ENCODE measurements around the gene PTGIS. TPM values are rescaled to one million over a fixed set of nuclear protein-coding genes. Genes with fewer than 3 reads are reported as not detected.

PTGIS gene
- total RNA-seq, 4 donors from 2014 or later: 75.3 to 169 (median 137) TPM

- no peaks in the 10 kb centered on the region for H3K27me3 ChIP-seq
- H3K4me1 ChIP-seq: peaks cover 0 to 65% (median 31%) of the 10 kb centered on the region in 3 donors
- no peaks in the 10 kb centered on the region for H3K36me3 ChIP-seq
- ATAC-seq: peak; percentile 34
- WGBS, 2 donors (ENCODE audit: low coverage in 1 of 2): 41 to 46% methylated on average over 5 to 11 of the region's 15 CpGs
- peaks cover 0 to 7% (median 0%) of the 10 kb centered on the region in 3 donors for H3K9me3 ChIP-seq
- H3K27ac ChIP-seq: peak overlapping the region; percentile 49 to 85 (median 77)
- peak; percentile 15 for TF ChIP-seq POLR2AphosphoS5 (IDR thresholded peaks at IDR 0.05)
- no peak for TF ChIP-seq POLR2A (IDR thresholded peaks at IDR 0.05)
- H3K4me3 ChIP-seq: no peak overlapping the region
Measured at GRCh38 chr20:49579874-49580812, 12.2 kb upstream of the PTGIS start.

GRCh38 chr20:49579195-49579594, 11.3 kb upstream of the PTGIS start:
- H3K36me3 ChIP-seq: no peaks in the 10 kb centered on the region
- no peak for ATAC-seq
- 91 to 94% methylated on average over 3 to 4 of the region's 4 CpGs for WGBS, 2 donors (ENCODE audit: low coverage in 1 of 2)
- no peaks in the 10 kb centered on the region for H3K27me3 ChIP-seq
- no peak overlapping the region for H3K4me3 ChIP-seq
- peak overlapping the region in 3 of 4 donors; percentile 75 to 85 (median 79) for H3K27ac ChIP-seq
- H3K4me1 ChIP-seq: peaks cover 0 to 58% (median 25%) of the 10 kb centered on the region in 3 donors
- peaks cover 0 to 7% (median 0%) of the 10 kb centered on the region in 3 donors for H3K9me3 ChIP-seq
- no peak for TF ChIP-seq POLR2AphosphoS5 (IDR thresholded peaks at IDR 0.05)
- no peak for TF ChIP-seq CTCF (IDR thresholded peaks at IDR 0.05)
- no peak for TF ChIP-seq EP300 (IDR thresholded peaks at IDR 0.05)
- TF ChIP-seq POLR2A (IDR thresholded peaks at IDR 0.05): no peak

- Histone ChIP-seq H3K9me3 (peaks cover 0 to 7% (median 0%) of the 10 kb centered on the region in 3 donors), H3K36me3 (no peaks in the 10 kb centered on the region), H3K4me3 (no peak overlapping the region), H3K27me3 (no peaks in the 10 kb centered on the region), H3K4me1 (peaks cover 0 to 56% (median 25%) of the 10 kb centered on the region in 3 donors), H3K27ac (peak overlapping the region in 3 of 4 donors; percentile 75 to 85 (median 79))
- WGBS, 2 donors (ENCODE audit: low coverage in 1 of 2): 85 to 100% methylated on average over 1 to 4 of the region's 4 CpGs
- no peak for TF ChIP-seq POLR2A (IDR thresholded peaks at IDR 0.05)
- TF ChIP-seq POLR2AphosphoS5 (IDR thresholded peaks at IDR 0.05): no peak
- no peak for TF ChIP-seq EP300 (IDR thresholded peaks at IDR 0.05)
- TF ChIP-seq CTCF (IDR thresholded peaks at IDR 0.05): no peak
- ATAC-seq: no peak
Measured at GRCh38 chr20:49578436-49578835, 10.5 kb upstream of the PTGIS start.

- ATAC-seq: peak; percentile 64
- Histone ChIP-seq H3K9me3 (no peaks in the 10 kb centered on the region), H3K27ac (peak overlapping the region; percentile 10 to 93 (median 86)), H3K36me3 (no peaks in the 10 kb centered on the region), H3K4me1 (peaks cover 0 to 48% (median 21%) of the 10 kb centered on the region in 3 donors), H3K4me3 (no peak overlapping the region), H3K27me3 (no peaks in the 10 kb centered on the region)
- TF ChIP-seq POLR2A (IDR thresholded peaks at IDR 0.05) (no peak), POLR2AphosphoS5 (IDR thresholded peaks at IDR 0.05) (peak; percentile 36), CTCF (IDR thresholded peaks at IDR 0.05) (no peak)
- WGBS, 2 donors (ENCODE audit: low coverage in 1 of 2): 40% methylated on average over 1 of the region's 5 CpGs; no CpG with 5 or more reads in 1 of the 2 donors
Measured at GRCh38 chr20:49575551-49576060, 7.7 kb upstream of the PTGIS start.

GRCh38 chr20:49573900-49574416, 6.0 kb upstream of the PTGIS start:
- Histone ChIP-seq H3K4me1 (peaks cover 0 to 47% (median 7%) of the 10 kb centered on the region in 3 donors), H3K27ac (peak overlapping the region in 3 of 4 donors; percentile 80 to 93 (median 88)), H3K4me3 (no peak overlapping the region), H3K9me3 (no peaks in the 10 kb centered on the region), H3K36me3 (no peaks in the 10 kb centered on the region), H3K27me3 (peaks cover 4% of the 10 kb centered on the region)
- WGBS, 2 donors (ENCODE audit: low coverage in 1 of 2): 73 to 74% methylated on average over 3 to 6 of the region's 8 CpGs
- TF ChIP-seq EP300 (IDR thresholded peaks at IDR 0.05): no peak
- no peak for TF ChIP-seq CTCF (IDR thresholded peaks at IDR 0.05)
- no peak for TF ChIP-seq POLR2A (IDR thresholded peaks at IDR 0.05)
- TF ChIP-seq POLR2AphosphoS5 (IDR thresholded peaks at IDR 0.05): peak; percentile 25
- ATAC-seq: peak; percentile 78

Data from gastroesophageal sphincter (tissue), 4 donors.